Ishikawa (cell line): ENCODE results near the gene GAS2L1.

Experiments
- EGR1 ChIP-seq: IDR thresholded peaks from 2 replicates; pipeline ENCODE4 v1.6.1; 2012
- RAD21 ChIP-seq: IDR thresholded peaks from 2 replicates; pipeline ENCODE4 v1.6.1; 2012; ENCODE audit warnings: low read depth
- TCF12 ChIP-seq: IDR thresholded peaks from 2 replicates; pipeline ENCODE4 v1.6.1; 2012; ENCODE audit warnings: low read depth

GAS2L1 gene

GRCh38 chr22:29359469-29359868, 53.0 kb downstream of the GAS2L1 start:
- TF ChIP-seq RAD21, result peak; percentile 75
- TF ChIP-seq EGR1, result no peak
- no peak for TF ChIP-seq TCF12
